Measurements from ENCODE around the gene ACSS3.

- TF ChIP-seq MAX (IDR thresholded peaks at IDR 0.05) (no peak), YY1 (IDR thresholded peaks at IDR 0.05; ENCODE audit: low read depth) (no peak), NFIC (IDR thresholded peaks at IDR 0.05) (no peak), ZBTB7A (IDR thresholded peaks at IDR 0.05; ENCODE audit: low read depth) (no peak), EGR1 (IDR thresholded peaks at IDR 0.05) (no peak), CEBPB (IDR thresholded peaks at IDR 0.05) (no peak), TAF1 (IDR thresholded peaks at IDR 0.05; ENCODE audit: low read depth) (no peak), CREB1 (IDR thresholded peaks at IDR 0.05; ENCODE audit: low read depth) (no peak), FOXM1 (IDR thresholded peaks at IDR 0.05; ENCODE audit: borderline replicate concordance, low read depth) (no peak), EP300 (IDR thresholded peaks at IDR 0.05; ENCODE audit: borderline replicate concordance) (no peak), USF1 (IDR thresholded peaks at IDR 0.05) (no peak), REST (IDR thresholded peaks at IDR 0.05; ENCODE audit: low read depth) (no peak), RAD21 (IDR thresholded peaks at IDR 0.05; ENCODE audit: low read depth) (no peak), TEAD4 (IDR thresholded peaks at IDR 0.05) (no peak)
These were observed 96.8 kb downstream of the ACSS3 start for GRCh38 chr12:81174664-81175063.

Measured in Ishikawa (cell line).